Hindlimb muscle (tissue), 1 donor: ENCODE results near the gene USP6. TPM values are rescaled to one million over a fixed set of nuclear protein-coding genes. Genes with fewer than 3 reads are reported as not detected.
"Not testable (repeated sequence)": the region's sequence is repeated elsewhere in the genome, so short reads cannot be mapped to it uniquely, and the experiment has no call there.

Experiments used
- DNase-seq: peaks from one replicate; pipeline ENCODE4 v3.0.0-alpha.2; 2013
- polyA plus RNA-seq: library from polyadenylated mRNA; unstranded; fragments of 120-200 nt; gene quantifications from one replicate; pipeline ENCODE4 v1.2.1, GENCODE V29; 2013; ENCODE audit not compliant: insufficient read length

Gene USP6
- polyA plus RNA-seq = 21.0 TPM

DNA sequence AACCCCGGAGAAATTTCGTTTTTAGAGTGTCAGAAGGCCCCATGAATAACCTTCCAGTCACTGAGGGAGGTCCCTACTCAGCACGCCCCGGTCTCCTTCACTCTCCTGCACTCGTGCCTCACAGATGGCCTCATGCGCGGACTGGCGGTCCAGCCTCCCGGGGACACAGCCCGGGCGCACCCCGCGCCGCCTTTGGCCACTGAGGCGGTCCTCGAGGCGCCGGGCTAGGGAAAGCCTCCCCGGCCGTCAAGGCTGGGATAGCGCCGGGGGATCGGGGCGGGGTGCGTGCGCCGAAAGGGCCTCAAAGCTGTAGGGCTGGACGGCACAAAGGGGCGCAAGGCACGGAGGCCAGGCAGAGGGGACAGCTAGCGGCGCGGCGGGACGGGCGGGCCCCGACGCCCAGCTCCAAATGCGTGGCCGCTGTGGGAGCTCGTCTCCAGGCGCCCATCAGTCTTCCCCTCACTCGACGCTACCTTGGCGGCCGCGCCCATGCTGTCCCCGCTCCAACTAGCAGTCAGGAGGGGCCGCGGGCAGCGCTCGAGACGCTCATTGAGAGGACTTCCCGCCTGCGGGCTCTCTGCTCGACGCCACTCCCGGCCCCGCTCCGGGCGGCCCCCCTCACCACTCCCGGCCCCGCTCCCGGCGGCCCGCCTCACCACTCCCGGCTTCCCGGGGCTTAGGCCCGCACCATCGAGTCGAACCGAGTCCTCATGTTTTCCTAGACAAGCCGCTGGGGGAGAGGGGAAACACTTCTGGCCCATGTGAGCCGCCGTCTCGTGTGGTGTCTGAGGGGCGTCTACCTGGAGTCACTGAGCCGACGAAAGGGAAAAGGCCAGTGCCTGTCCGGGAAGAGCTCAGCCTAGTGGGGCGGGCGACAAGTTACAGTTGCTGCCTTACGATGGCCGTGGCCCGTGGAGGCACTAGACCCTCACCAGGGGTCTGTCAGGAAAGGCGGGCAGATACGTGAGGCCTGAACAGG lies at the start of gene USP6:
USP6 (plus strand) TSS at position 360 of the 979 bp plus-strand sequence. CDS start 14,336 bp downstream, outside the sequence.
- no peak for DNase-seq

DNA sequence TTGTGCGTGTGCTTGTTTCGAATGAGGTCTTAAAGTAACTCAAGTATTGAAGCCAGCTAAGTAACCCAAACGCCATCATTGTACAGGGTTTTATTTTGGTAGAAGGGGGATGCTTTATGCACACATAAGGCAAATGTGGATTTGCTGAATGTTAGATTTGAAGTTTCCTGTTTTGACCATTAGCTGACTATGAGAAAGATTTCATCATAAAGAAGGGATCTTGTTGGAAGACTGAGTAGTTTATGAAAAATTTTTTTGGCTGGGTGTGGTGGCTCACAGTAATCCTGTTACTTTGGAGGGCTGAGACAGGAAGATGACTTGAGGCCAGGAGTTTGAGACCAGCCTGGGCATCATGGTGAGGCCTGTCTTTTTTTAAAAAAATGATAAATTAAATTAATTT lies 47.6 kb upstream of the USP6 start:
- no peak for DNase-seq

DNA sequence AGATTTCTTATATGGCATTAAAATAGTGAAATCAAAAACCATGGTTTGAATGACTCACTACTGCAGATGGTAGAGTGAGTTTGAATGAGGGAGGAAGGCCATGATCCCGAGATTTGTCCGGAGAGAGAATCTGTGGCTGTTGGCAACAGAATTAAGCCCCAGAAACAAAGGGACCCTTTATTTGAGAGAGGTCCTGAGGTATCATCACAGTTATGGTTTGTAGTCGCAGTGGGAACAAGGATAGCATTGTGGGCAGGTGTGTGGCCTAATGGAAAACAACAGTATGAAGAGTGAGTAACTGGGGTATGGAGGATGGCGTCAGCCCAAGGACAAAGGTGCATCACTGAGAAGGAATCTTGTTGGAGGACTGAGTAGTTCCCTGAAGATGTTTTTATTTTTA lies 46.1 kb upstream of the USP6 start:
- DNase-seq = no peak

DNA sequence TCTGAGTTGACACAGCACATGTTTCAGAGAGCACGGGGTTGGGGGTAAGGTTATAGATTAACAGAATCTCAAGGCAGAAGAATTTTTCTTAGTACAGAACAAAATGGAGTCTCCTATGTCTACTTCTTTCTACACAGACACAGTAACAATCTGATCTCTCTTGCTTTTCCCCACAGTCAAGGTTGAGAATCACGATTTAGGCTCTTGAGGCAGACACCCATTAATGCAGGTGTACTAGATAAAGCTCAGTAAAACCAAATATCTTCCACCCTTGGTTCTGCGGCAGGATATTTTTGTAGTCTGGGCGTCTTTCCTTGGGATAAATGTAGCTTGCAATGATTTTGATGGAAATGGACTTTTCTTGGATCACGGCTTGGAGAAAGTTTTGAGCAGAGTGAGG lies 40.4 kb upstream of the USP6 start:
- DNase-seq = not testable (repeated sequence)

- not testable (repeated sequence) for DNase-seq
Measured at GRCh38 chr17:5077275-5077674, 38.6 kb upstream of the USP6 start.

GRCh38 chr17:5077781-5078105 lies 38.1 kb upstream of the USP6 start:
- no peak for DNase-seq

DNA sequence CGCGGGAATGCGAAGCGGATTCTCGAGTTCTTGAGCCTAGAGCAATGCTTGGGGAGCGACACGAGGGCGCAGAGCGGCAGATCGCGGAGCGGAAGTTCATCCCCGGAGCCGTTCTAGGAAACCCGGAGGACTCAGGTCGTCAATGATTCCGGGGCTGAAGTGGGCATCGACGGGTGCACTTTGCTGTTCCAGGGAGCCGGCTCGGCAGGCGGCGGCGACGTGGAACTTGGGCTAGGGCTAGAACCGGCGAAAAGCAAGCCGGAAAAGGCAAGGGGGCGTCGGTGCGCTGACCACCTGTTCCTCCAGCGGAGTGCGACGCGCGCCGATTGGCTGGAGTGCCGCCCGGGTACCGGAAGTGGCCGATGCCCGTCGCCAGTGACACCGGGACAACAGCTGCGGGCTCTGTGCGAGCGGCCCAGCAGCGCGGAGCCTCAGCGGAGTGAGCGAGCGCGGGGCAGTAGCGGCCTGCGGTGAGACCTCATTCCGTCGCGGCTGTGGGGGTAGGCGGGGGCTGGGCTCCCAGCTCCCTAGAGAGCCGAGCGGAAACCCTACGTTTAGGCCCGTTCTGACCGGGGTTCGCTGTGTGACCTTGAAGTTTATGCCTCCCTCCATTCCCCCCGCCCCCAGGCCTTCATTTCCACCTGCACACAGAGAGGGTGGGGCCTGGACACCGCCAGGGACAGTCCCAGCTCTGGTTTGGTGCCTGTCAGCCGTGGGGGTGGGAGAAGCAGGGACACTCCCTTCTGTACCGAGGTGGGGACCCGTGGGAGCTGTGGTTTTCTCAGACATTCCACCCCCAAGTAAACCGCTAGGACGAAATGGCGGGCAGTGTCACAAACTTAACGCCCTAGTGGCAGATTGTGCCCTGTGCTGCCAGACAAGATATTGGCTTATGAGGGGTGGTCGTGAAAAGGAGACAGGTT lies 37.5 kb upstream of the USP6 start, which contains the start of gene ZFP3:
ZFP3 (plus strand) TSS at position 362 of the 923 bp plus-strand sequence. CDS start 13,038 bp downstream, outside the sequence.
- DNase-seq = peak; percentile 86

- DNase-seq = no peak
Measured at GRCh38 chr17:5080591-5080990, 35.2 kb upstream of the USP6 start.

DNA sequence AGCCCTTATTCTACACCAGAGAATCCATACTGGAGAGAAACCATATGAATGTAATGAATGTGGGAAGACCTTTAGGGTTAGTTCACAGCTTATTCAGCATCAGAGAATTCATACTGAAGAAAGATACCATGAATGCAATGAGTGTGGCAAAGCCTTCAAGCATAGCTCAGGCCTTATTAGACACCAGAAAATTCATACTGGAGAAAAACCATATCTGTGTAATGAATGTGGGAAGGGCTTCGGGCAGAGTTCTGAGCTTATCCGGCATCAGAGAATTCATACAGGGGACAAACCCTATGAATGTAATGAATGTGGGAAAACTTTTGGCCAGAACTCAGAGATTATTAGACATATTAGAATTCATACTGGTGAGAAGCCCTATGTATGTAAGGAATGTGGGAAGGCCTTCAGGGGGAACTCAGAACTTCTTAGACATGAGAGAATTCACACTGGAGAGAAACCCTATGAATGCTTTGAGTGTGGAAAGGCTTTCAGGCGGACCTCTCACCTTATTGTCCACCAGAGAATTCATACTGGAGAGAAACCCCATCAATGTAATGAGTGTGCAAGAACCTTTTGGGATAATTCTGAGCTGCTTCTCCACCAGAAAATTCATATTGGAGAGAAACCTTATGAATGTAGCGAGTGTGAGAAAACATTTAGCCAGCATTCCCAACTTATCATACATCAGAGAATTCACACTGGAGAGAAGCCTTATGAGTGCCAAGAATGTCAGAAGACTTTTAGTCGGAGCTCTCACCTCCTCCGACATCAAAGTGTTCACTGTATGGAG lies 23.4 kb upstream of the USP6 start:
- no peak for DNase-seq

DNA sequence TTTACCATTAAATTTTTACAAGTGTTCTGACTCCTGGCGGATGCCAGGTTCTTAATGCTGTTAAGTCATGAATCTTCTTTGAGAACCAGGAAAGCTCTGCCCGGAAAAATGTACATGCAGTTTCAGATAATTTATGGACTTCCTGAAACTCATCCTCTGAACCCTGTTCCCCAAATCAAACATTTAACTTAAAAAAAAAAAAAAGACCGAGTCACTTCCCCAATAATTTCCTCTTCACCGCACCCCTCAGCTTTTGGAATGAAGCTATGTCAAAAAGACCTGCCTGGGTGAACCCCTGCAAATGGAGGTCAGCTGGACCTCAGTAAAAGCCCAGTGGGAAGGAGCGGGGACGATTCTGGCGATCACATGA lies 19.1 kb upstream of the USP6 start:
- DNase-seq = no peak

GRCh38 chr17:5097101-5097834 lies 18.6 kb upstream of the USP6 start:
- peak; percentile 77 for DNase-seq

DNA sequence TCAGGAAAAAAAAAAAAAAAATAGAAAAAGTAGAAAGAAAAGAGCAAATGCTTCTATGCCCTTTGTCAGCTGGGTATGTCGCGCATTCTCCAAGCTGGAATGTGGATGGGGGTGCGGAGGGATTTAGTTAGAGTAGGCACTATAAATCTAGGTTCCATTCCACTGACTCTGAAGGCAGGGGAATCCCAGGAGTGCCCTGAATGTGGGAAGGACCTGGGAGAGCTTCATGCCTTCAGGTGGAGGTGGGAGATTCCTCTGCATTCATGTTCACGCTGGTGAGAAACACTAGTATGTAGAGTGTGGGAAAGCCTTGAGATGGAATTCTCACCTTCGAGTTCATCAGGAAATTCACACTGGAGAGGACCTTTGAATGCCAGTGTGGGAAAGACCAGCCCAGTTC lies 16.6 kb upstream of the USP6 start:
- no peak for DNase-seq

GRCh38 chr17:5100832-5101231 lies 15.0 kb upstream of the USP6 start:
- no peak for DNase-seq

GRCh38 chr17:5110816-5111215 lies 5.0 kb upstream of the USP6 start:
- no peak for DNase-seq

- peak; percentile 92 for DNase-seq
Measured at GRCh38 chr17:5111402-5112204, 4.2 kb upstream of the USP6 start, which contains the start of gene ZNF232. ZNF232 (minus strand) TSS chr17:5111878; CDS start chr17:5111822, 56 bp downstream.

DNA sequence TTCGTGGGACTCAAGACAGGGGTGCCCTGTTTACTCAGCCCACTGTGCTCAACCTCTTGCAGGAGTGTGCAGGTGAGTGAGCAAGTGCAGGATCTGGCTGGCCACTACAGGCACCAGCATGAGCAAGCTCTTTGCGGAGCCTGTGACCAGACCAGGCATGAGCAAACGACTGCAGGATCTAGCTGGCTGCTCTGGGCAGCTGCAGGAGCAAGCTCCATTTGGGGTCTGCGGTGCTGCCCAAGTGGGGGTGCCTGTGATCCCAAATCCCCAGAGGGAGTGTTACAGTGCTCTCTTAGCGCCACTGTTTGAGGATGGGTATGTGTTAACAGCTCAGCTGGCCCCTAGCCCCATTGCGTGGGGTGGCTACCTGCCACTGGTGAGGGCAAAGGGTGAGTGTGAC lies 2.4 kb downstream of the USP6 start:
- no peak for DNase-seq

GRCh38 chr17:5120036-5120435 lies 4.2 kb downstream of the USP6 start:
- no peak for DNase-seq

- not testable (repeated sequence) for DNase-seq
Measured at GRCh38 chr17:5120436-5121185, 4.8 kb downstream of the USP6 start.

DNA sequence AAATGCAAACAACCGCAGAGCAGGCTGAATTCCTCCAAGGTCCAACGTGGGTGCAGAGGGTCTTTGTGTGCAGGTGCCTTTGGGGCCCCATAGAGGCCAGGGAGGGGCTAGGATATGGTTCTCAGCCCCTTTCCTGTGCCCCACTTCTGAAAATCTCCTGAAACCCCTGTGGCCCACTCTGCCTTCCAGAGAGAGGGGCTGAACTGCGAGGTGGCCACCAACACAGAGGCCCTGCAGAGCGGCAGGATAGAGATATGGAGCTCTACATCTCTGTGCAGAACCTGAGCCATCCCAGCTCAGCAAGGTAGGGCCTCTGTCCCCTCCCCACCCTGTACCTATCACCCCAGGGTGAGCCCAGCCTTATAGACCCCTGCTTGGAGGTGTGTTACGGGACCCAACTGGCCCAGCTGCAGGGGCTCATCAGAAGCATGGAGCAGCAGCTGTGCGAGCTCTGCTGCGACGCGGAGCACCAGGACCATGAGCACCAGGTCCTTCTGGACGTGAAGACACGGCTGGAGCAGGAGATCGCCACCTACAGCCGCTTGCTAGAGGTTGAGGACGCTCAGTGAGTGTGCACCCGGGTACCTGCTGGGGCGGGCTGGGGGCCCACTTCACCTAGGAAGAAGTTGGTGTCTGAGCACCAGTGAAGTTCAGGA lies 5.5 kb downstream of the USP6 start:
- no peak for DNase-seq
